Measurements from ENCODE around the gene ST14. TPM values are rescaled to one million over a fixed set of nuclear protein-coding genes. Genes with fewer than 3 reads are reported as not detected.

The ST14 gene
- total and polyA plus RNA-seq, 10 of the 15 experiments (the other 5 are each of a cell fraction or from before 2014, with no cell fraction given), result 0.02 to 3.9 (median 0.73) TPM; not detected in 2

DNA sequence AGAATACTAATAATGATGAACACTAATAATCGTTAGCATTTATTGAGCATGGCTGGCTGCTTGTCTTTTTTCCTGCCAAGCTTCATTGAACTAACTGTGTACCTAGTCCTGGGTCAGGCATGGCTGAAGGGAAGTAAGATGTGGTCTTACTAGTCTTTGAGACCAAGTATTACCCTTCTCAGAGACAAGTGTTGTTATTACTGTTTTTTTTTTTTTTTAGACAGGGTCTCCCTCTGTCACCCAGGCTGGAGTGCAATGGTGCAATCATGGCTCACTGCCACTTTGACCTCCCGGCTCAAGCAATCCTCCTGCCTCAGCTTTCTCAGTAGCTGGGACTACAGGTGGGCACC is 4.6 kb downstream of the ST14 start:
- 0% methylated on average over 2 of the region's 2 CpGs for WGBS (ENCODE audit: insufficient coverage, insufficient replicate concordance, low lambda C conversion rate, missing lambda C conversion rate)
- Histone ChIP-seq H3K79me2 (ENCODE audit: control insufficient read depth, insufficient read depth, low read length) (no peaks in the 10 kb centered on the region), H3K4me3 (no peak overlapping the region), H3K27ac (ENCODE audit: control insufficient read depth, insufficient read depth) (no peak overlapping the region), H3K9ac (ENCODE audit: control insufficient read depth, insufficient read depth, low read length) (no peak overlapping the region), H3K4me1 (ENCODE audit: control insufficient read depth, insufficient read depth, low read length) (0 out of 2 replicates have a peak, but pooled peaks cover 6% of the 10 kb centered on the region), H3K36me3 (ENCODE audit: control insufficient read depth in 2 of 2, insufficient read depth in 2 of 2, low read length in 1 of 2) (no peaks in the 10 kb centered on the region), H3K4me2 (ENCODE audit: control insufficient read depth, insufficient read depth) (no peak overlapping the region), H3K27me3 (replicated peaks in 1 of 2; ENCODE audit: control insufficient read depth in 2 of 2, insufficient read depth in 2 of 2, low read length in 1 of 2) (peaks cover 11 to 12% of the 10 kb centered on the region in 2 experiments; a peak in 3 of 4 replicates), H3K9me3 (replicated peaks; ENCODE audit: control insufficient read depth, insufficient read depth, low read length) (no peaks in the 10 kb centered on the region), H4K20me1 (ENCODE audit: control insufficient read depth, insufficient read depth) (no peaks in the 10 kb centered on the region), H2AFZ (ENCODE audit: control insufficient read depth, low read depth, low read length) (no peak overlapping the region)
- no peak for ATAC-seq
- no peak for TF ChIP-seq NFIC (IDR thresholded peaks at IDR 0.05; ENCODE audit: low read depth, low read length)
- TF ChIP-seq RUNX3 (IDR thresholded peaks at IDR 0.05; ENCODE audit: low read length), result no peak
- TF ChIP-seq, protein P1, sequence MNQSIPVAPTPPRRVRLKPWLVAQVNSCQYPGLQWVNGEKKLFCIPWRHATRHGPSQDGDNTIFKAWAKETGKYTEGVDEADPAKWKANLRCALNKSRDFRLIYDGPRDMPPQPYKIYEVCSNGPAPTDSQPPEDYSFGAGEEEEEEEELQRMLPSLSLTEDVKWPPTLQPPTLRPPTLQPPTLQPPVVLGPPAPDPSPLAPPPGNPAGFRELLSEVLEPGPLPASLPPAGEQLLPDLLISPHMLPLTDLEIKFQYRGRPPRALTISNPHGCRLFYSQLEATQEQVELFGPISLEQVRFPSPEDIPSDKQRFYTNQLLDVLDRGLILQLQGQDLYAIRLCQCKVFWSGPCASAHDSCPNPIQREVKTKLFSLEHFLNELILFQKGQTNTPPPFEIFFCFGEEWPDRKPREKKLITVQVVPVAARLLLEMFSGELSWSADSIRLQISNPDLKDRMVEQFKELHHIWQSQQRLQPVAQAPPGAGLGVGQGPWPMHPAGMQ (IDR thresholded peaks at IDR 0.05; ENCODE audit: borderline replicate concordance), result no peak
- no peak for TF ChIP-seq TBL1XR1 (IDR thresholded peaks at IDR 0.05; ENCODE audit: low read depth, low read length)
- TF ChIP-seq, protein P2, sequence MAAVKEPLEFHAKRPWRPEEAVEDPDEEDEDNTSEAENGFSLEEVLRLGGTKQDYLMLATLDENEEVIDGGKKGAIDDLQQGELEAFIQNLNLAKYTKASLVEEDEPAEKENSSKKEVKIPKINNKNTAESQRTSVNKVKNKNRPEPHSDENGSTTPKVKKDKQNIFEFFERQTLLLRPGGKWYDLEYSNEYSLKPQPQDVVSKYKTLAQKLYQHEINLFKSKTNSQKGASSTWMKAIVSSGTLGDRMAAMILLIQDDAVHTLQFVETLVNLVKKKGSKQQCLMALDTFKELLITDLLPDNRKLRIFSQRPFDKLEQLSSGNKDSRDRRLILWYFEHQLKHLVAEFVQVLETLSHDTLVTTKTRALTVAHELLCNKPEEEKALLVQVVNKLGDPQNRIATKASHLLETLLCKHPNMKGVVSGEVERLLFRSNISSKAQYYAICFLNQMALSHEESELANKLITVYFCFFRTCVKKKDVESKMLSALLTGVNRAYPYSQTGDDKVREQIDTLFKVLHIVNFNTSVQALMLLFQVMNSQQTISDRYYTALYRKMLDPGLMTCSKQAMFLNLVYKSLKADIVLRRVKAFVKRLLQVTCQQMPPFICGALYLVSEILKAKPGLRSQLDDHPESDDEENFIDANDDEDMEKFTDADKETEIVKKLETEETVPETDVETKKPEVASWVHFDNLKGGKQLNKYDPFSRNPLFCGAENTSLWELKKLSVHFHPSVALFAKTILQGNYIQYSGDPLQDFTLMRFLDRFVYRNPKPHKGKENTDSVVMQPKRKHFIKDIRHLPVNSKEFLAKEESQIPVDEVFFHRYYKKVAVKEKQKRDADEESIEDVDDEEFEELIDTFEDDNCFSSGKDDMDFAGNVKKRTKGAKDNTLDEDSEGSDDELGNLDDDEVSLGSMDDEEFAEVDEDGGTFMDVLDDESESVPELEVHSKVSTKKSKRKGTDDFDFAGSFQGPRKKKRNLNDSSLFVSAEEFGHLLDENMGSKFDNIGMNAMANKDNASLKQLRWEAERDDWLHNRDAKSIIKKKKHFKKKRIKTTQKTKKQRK (IDR thresholded peaks at IDR 0.05; ENCODE audit: low read depth, low read length), result no peak
- TF ChIP-seq, protein P3, sequence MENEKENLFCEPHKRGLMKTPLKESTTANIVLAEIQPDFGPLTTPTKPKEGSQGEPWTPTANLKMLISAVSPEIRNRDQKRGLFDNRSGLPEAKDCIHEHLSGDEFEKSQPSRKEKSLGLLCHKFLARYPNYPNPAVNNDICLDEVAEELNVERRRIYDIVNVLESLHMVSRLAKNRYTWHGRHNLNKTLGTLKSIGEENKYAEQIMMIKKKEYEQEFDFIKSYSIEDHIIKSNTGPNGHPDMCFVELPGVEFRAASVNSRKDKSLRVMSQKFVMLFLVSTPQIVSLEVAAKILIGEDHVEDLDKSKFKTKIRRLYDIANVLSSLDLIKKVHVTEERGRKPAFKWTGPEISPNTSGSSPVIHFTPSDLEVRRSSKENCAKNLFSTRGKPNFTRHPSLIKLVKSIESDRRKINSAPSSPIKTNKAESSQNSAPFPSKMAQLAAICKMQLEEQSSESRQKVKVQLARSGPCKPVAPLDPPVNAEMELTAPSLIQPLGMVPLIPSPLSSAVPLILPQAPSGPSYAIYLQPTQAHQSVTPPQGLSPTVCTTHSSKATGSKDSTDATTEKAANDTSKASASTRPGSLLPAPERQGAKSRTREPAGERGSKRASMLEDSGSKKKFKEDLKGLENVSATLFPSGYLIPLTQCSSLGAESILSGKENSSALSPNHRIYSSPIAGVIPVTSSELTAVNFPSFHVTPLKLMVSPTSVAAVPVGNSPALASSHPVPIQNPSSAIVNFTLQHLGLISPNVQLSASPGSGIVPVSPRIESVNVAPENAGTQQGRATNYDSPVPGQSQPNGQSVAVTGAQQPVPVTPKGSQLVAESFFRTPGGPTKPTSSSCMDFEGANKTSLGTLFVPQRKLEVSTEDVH (IDR thresholded peaks at IDR 0.05; ENCODE audit: low read depth, partially characterized antibody), result no peak
- no peak for DNase-seq (ENCODE audit: low read depth, low spot score)
- ChIA-PET RAD21 (ENCODE audit: unreplicated experiment) (interaction anchor here (3.9 kb wide), 1 partner anchor 13 kb away, joined by 22 read pairs; no protein-coding TSS in a partner anchor), CTCF (interaction anchor here (1.2 kb wide), 1 partner anchor 18 kb away, joined by 3 read pairs; no protein-coding TSS in a partner anchor), SMC1A (ENCODE audit: uncharacterized antibody, unreplicated experiment) (no interaction called here), POLR2A (no interaction called here)
- intact Hi-C loops (cut with micrococcal nuclease; ENCODE audit: unreplicated experiment) (no loop called here), in situ Hi-C loops (cut with MboI) (no loop called here)
- BruUV-seq (replicated peaks), result no TSS peak
- FAIRE-seq, result no peak

Measured in GM12878 (cell line).